ENCODE data around the gene VAMP1. TPM values are rescaled to one million over a fixed set of nuclear protein-coding genes. Genes with fewer than 3 reads are reported as not detected.

The VAMP1 gene, protein sequence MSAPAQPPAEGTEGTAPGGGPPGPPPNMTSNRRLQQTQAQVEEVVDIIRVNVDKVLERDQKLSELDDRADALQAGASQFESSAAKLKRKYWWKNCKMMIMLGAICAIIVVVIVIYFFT
- total RNA-seq (2014; rRNA removed; shearing (Covaris generic)), result 11.0 and 12.0 TPM in 2 replicates

GRCh38 chr12:6470375-6471163 lies at the start of gene VAMP1:
Gene VAMP1, minus strand, starts transcription at chr12:6470677. Its CDS starts 146 bp downstream, at chr12:6470531.

DNA sequence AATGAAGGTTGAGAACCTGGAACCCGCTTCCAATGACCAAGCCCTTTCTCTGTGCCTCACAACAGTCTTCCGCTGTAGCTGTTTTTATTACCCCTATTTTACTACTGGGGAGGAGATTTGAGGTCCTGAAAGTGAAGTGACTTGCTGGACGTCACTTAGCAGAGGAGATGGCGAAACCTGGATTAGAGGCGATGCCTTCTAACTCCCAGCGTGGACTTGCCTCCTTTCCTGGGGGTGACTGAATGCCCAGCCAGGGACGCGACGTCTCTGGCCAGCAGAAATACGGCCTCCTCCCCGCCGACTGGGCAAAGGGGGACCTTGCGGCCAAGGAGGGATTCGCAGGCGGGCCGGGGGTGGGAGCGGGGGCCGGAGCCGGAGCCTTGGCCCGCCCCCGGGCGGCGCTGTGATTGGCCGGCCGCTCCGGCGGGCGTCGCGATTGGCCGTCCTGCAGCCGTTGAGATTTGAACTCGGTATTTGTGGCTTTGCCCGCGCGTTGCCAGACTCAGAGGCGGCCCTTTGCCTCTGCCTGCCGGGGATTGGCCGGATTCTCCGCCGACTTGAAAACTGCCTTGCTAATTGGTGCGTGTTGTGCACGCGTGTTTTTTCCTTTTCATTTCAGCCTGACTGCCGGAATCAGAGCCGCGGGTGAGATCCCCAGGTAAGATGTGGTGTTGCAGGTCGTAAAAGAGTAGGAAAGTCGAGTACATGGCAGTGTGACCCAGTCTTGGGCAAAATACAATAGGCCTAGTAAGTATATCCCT lies 23.2 kb upstream of the VAMP1 start, which contains the start of gene NCAPD2:
NCAPD2 (plus strand) TSS at position 606 of the 761 bp plus-strand sequence. CDS start 997 bp downstream, outside the sequence.

DNA sequence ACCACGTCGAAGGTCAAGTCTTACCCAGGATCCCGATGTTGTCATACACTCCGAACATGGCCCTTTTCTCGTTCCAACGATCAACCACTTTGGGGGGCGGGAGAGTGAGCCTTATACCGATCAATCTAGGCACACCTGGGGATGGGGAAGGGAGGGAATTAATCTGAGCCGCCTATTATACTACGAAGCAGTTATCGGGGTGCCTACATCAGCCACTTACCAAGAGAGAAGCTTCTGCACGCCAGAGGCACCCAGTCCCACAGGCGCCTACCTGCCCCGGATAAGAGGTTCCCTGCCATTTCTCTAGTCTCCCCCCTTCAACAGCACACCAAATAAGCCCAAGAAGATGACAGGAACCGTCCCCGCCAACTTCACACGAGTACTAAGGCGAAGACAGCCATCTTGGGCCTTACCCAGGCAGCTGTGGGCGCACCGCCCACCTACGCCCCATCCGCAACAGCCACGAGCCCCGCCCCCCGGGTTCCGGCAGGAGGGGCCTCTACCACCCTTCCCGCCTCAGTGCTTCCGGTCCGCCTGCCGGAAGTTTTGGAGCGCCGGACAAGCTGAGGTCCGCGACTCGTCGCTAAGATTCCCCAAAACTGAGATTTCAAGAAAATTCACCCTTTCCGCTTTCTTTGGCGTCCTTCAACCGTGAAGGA lies 22.5 kb upstream of the VAMP1 start, which contains the start of gene MRPL51:
MRPL51 (minus strand) TSS at position 425 of the 659 bp plus-strand sequence; CDS start at position 299, 126 bp downstream.

DNA sequence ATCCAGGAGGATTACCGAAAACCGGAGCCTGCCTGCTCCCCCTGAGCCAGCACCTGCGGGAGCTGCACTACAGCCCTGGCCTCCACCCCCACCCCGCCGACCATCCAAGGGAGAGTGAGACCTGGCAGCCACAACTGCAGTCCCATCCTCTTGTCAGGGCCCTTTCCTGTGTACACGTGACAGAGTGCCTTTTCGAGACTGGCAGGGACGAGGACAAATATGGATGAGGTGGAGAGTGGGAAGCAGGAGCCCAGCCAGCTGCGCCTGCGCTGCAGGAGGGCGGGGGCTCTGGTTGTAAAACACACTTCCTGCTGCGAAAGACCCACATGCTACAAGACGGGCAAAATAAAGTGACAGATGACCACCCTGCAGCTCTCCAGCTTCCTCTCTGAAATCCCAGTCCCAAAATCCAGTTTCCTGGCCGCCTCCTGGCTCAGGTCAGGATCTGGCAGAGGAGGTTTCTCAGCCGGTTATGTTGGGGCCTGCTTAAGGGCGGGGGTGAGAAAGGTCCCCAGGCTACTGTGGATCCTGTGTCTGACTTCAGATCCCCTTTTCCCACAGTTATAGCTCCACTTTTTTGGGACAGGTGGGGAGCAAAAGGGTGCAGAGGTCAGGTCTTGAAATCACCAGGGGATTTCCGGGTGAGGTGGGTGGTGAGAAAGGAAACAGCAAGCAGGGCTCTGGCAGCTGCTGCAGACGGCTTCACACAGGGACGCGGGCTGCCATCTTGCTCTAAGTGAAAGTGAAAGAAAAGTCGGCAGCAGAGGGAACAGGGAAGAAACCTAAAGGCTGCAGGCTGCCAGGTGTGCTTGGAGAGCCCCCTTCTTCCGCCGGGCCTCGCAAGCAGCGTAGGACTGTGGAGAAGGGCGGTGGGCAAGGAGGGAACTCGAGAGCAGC lies 18.9 kb downstream of the VAMP1 start, which contains the start of gene TAPBPL:
TAPBPL (plus strand) TSS at position 695 of the 897 bp plus-strand sequence. CDS start 207 bp downstream, outside the sequence.

GRCh38 chr12:6444704-6445688 lies 25.5 kb downstream of the VAMP1 start, which contains the start of gene CD27:
Gene CD27, plus strand, starts transcription at chr12:6444955. Its CDS starts 141 bp downstream, at chr12:6445096.

Other genes with a start within 250 kb of the VAMP1 start
- not detected in 2 replicates for gene PLEKHG6, start 160.0 kb downstream of the VAMP1 start, total RNA-seq (2014; rRNA removed; shearing (Covaris generic))
- gene TNFRSF1A, start 128.6 kb downstream of the VAMP1 start, total RNA-seq (2014; rRNA removed; shearing (Covaris generic)), result 140 and 153 TPM in 2 replicates
- 1.0 and 1.7 TPM in 2 replicates for gene SCNN1A, start 95.1 kb downstream of the VAMP1 start, total RNA-seq (2014; rRNA removed; shearing (Covaris generic))
- 118 and 138 TPM in 2 replicates for gene LTBR, start 86.5 kb downstream of the VAMP1 start, total RNA-seq (2014; rRNA removed; shearing (Covaris generic))
- gene CD27, start 25.7 kb downstream of the VAMP1 start, total RNA-seq (2014; rRNA removed; shearing (Covaris generic)), result not detected in 2 replicates
- gene TAPBPL, start 18.6 kb downstream of the VAMP1 start, total RNA-seq (2014; rRNA removed; shearing (Covaris generic)), result 8.4 and 9.3 TPM in 2 replicates
- 202 and 259 TPM in 2 replicates for gene MRPL51, start 22.6 kb upstream of the VAMP1 start, total RNA-seq (2014; rRNA removed; shearing (Covaris generic))
- 185 and 195 TPM in 2 replicates for gene NCAPD2, start 23.4 kb upstream of the VAMP1 start, total RNA-seq (2014; rRNA removed; shearing (Covaris generic))
- 9,533 and 10,599 TPM in 2 replicates for gene GAPDH, start 63.8 kb upstream of the VAMP1 start, total RNA-seq (2014; rRNA removed; shearing (Covaris generic))
- gene IFFO1, start 85.4 kb upstream of the VAMP1 start, total RNA-seq (2014; rRNA removed; shearing (Covaris generic)), result 11.2 and 11.7 TPM in 2 replicates
- gene NOP2, start 97.6 kb upstream of the VAMP1 start, total RNA-seq (2014; rRNA removed; shearing (Covaris generic)), result 115 and 143 TPM in 2 replicates
- gene CHD4, start 136.7 kb upstream of the VAMP1 start, total RNA-seq (2014; rRNA removed; shearing (Covaris generic)), result 322 and 354 TPM in 2 replicates
- gene LPAR5, start 165.3 kb upstream of the VAMP1 start, total RNA-seq (2014; rRNA removed; shearing (Covaris generic)), result 0.40 and 0.98 TPM in 2 replicates
- not detected in 2 replicates for gene ACRBP, start 176.8 kb upstream of the VAMP1 start, total RNA-seq (2014; rRNA removed; shearing (Covaris generic))
- 41.6 and 45.4 TPM in 2 replicates for gene ING4, start 192.4 kb upstream of the VAMP1 start, total RNA-seq (2014; rRNA removed; shearing (Covaris generic))
- gene ZNF384, start 218.7 kb upstream of the VAMP1 start, total RNA-seq (2014; rRNA removed; shearing (Covaris generic)), result 32.5 and 32.7 TPM in 2 replicates
- gene PIANP, start 230.1 kb upstream of the VAMP1 start, total RNA-seq (2014; rRNA removed; shearing (Covaris generic)), result 0.08 TPM in 1 of 2 replicates, not detected in the other